HepG2 (cell line): Measurements from ENCODE around the gene TOR4A. TPM values are rescaled to one million over a fixed set of nuclear protein-coding genes. Genes with fewer than 3 reads are reported as not detected.
A peak's percentile ranks its signal among the peaks of the same experiment; 100 is the strongest.

Experiments
- AGO1 ChIP-seq: fragments of 200-400 bp; formaldehyde crosslinking; IDR thresholded peaks from 2 replicates; pipeline ENCODE4 v1.6.1; 2017; ENCODE audit warnings: mild to moderate bottlenecking, low read depth, low read length, moderate library complexity; ENCODE audit not compliant: poor library complexity, severe bottlenecking
- EZH2 ChIP-seq: conservative IDR thresholded peaks from 2 replicates; pipeline ENCODE4 v1.6.1; 2012; ENCODE audit warnings: mild to moderate bottlenecking, low read depth, low read length, moderate library complexity
- HNRNPLL ChIP-seq: fragments of 200-400 bp; formaldehyde crosslinking; IDR thresholded peaks from 2 replicates; pipeline ENCODE4 v1.6.1; 2017; ENCODE audit warnings: mild to moderate bottlenecking, low read depth, low read length; ENCODE audit not compliant: poor library complexity, severe bottlenecking
- ZNF350 ChIP-seq: sonication (generic); formaldehyde crosslinking; IDR thresholded peaks from 2 replicates; pipeline ENCODE4 v1.4.0; 2020; ENCODE audit warnings: mild to moderate bottlenecking, low read depth, missing genetic modification reagents, borderline replicate concordance
- polyA plus RNA-seq, 8 experiments: library from polyadenylated mRNA; depleted of rRNA in 3 of 8; stranded (reverse) in 7 of 8; unstranded in 1 of 8; fragments of >200 nt; fragmentation: Illumina TruSeq in 4 of 8; extraction: Trizol in 4 of 8; gene quantifications; 2 replicates each; pipeline versions ENCODE4 v1.2.1 to v1.2.3, GENCODE V29; 2011 to 2016; ENCODE audit warnings: low read depth in 4 of 8, missing spikeins in 1 of 8, mixed read lengths in 1 of 8; ENCODE audit not compliant: insufficient read depth in 1 of 8
- total RNA-seq, 5 experiments: library from RNA; depleted of rRNA; stranded (reverse); fragments of >200 nt; fragmentation: Illumina TruSeq; extraction: Trizol; gene quantifications; 2 replicates each; pipeline ENCODE4 v1.2.3, GENCODE V29; 2016; ENCODE audit warnings: low read depth in 1 of 5
- TF ChIP-seq, protein P1 (sequence below), 2 experiments: sonication (generic) in 1 of 2; formaldehyde crosslinking in 1 of 2; IDR thresholded peaks; 2 replicates each; pipeline versions ENCODE4 v1.4.0 to v1.6.1; 2016 to 2020; ENCODE audit warnings: borderline replicate concordance in 1 of 2, low read depth in 1 of 2, mild to moderate bottlenecking in 1 of 2, missing genetic modification reagents in 1 of 2
- TF ChIP-seq, protein P2 (sequence below): IDR thresholded peaks from 2 replicates; pipeline ENCODE4 v1.6.1; 2016; ENCODE audit warnings: mild to moderate bottlenecking

Gene TOR4A
- total and polyA plus RNA-seq, 2 of the 13 experiments (the other 11 are each of a cell fraction or from before 2014, with no cell fraction given), result 11.1 to 14.2 TPM

DNA sequence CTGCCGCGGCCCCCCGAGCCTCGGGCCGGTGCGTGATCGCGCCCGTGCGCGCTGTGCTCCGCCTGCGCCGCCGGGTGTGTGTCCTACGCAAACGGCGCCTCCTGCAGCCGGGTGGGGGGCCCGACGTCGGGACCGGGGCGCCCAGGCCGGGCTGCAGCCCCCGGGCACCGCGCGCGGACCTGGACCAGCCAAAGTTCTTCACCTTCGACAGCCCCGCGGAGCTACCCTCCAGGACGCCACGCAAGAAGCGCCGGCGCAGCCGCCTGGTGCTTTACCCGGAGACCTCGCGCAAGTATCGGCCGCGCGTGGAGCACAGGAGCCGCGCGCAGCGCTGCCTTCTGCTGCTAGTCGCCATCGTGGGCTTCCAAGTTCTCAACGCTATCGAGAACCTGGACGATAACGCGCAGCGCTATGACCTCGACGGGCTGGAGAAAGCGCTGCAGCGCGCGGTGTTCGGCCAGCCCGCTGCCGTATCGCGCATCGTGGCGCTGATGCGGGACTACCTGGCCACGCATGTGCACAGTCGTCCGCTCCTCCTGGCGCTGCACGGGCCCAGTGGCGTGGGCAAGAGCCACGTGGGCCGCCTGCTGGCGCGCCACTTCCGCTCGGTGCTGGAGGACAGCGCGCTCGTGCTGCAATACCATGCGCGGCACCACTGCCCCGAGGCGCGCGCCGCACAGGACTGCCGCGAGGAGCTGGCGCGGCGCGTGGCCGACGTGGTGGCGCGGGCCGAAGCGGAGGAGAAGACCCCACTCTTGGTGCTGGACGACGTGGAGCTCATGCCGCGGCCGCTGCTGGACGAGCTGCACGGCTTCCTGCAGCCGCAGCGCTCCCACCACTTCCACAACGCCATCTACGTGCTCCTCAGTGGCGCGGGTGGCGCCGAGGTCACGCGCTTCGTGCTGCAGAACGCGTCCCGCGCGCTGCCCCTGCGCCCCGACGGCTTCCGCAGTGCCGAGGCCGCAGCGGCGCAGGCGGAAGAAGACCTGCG lies 1.5 kb downstream of the TOR4A start (continued):
- TF ChIP-seq, protein P1, sequence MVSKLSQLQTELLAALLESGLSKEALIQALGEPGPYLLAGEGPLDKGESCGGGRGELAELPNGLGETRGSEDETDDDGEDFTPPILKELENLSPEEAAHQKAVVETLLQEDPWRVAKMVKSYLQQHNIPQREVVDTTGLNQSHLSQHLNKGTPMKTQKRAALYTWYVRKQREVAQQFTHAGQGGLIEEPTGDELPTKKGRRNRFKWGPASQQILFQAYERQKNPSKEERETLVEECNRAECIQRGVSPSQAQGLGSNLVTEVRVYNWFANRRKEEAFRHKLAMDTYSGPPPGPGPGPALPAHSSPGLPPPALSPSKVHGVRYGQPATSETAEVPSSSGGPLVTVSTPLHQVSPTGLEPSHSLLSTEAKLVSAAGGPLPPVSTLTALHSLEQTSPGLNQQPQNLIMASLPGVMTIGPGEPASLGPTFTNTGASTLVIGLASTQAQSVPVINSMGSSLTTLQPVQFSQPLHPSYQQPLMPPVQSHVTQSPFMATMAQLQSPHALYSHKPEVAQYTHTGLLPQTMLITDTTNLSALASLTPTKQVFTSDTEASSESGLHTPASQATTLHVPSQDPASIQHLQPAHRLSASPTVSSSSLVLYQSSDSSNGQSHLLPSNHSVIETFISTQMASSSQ (IDR thresholded peaks at IDR 0.05; ENCODE audit: low read depth), result no peak
- TF ChIP-seq, protein P1 (CRISPR knock-in tag; IDR thresholded peaks at IDR 0.05; ENCODE audit: borderline replicate concordance), result no peak
- no peak for TF ChIP-seq ZNF350 (CRISPR knock-in tag)
- TF ChIP-seq EZH2, result no peak
- peak; percentile 98 for TF ChIP-seq HNRNPLL
- TF ChIP-seq, protein P2, sequence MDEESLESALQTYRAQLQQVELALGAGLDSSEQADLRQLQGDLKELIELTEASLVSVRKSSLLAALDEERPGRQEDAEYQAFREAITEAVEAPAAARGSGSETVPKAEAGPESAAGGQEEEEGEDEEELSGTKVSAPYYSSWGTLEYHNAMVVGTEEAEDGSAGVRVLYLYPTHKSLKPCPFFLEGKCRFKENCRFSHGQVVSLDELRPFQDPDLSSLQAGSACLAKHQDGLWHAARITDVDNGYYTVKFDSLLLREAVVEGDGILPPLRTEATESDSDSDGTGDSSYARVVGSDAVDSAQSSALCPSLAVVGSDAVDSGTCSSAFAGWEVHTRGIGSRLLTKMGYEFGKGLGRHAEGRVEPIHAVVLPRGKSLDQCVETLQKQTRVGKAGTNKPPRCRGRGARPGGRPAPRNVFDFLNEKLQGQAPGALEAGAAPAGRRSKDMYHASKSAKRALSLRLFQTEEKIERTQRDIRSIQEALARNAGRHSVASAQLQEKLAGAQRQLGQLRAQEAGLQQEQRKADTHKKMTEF (CRISPR knock-in tag), result no peak
- peak; percentile 2 for TF ChIP-seq AGO1
- TF ChIP-seq, all 625 proteins: peak for 8
